ENCODE results near the gene B4GALT5. TPM values are rescaled to one million over a fixed set of nuclear protein-coding genes. Genes with fewer than 3 reads are reported as not detected.

Gene B4GALT5
- polyA plus RNA-seq, 3 donors, result 2.4 to 18.3 (median 2.7) TPM

- H3K27ac ChIP-seq (ENCODE audit: low read depth in 1 of 2, low read length in 2 of 2), result peak overlapping the region in 1 of 2 donors; percentile 80
- no peaks in the 10 kb centered on the region for H3K36me3 ChIP-seq (replicated peaks in 1 of 2; ENCODE audit: control insufficient read depth in 1 of 2, insufficient read depth in 2 of 2, low read length in 2 of 2)
- H3K27ac Mint-ChIP-seq, result peak overlapping the region; percentile 14 to 97 (median 92)
- no peak overlapping the region for H3K4me3 Mint-ChIP-seq
- H4K20me1 ChIP-seq (ENCODE audit: insufficient read depth, low read length), result peaks cover 93% of the 10 kb centered on the region
- peaks cover 57 to 63% of the 10 kb centered on the region in 2 donors for H3K4me1 ChIP-seq (ENCODE audit: control insufficient read depth in 1 of 2, insufficient read depth in 2 of 2, low read length in 2 of 2)
- peaks cover 0 to 2% (median 0%) of the 10 kb centered on the region in 3 donors for H3K27me3 Mint-ChIP-seq (ENCODE audit: low read depth in 3 of 3)
- peaks cover 3 to 8% of the 10 kb centered on the region in 2 donors for H3K36me3 Mint-ChIP-seq
- TF ChIP-seq CTCF (IDR thresholded peaks at IDR 0.05), result no peak
- H3K9me3 Mint-ChIP-seq, result peaks cover 0 to 3% (median 0%) of the 10 kb centered on the region in 7 donors
- H3K9ac ChIP-seq (ENCODE audit: insufficient read depth, low read length, poor library complexity, severe bottlenecking), result no peak overlapping the region
- no peak overlapping the region for H3K4me2 ChIP-seq (replicated peaks; ENCODE audit: extremely low read depth, low read length, poor library complexity, severe bottlenecking)
- no peaks in the 10 kb centered on the region for H3K27me3 ChIP-seq (ENCODE audit: control insufficient read depth in 2 of 2, insufficient read depth in 2 of 2, low read length in 2 of 2)
- intact Hi-C loops (cut with micrococcal nuclease), result loop anchor here (5.0 kb wide), 1 partner anchor 37 kb away; the partner anchor contains the start of gene B4GALT5 (in 2 of the 2)
- peaks cover 99% of the 10 kb centered on the region for H3K79me2 ChIP-seq (ENCODE audit: insufficient read depth, low read length)
- H2AFZ ChIP-seq (ENCODE audit: insufficient read depth, low read depth, low read length, poor library complexity, severe bottlenecking), result no peak overlapping the region
- WGBS (ENCODE audit: insufficient coverage), result 38% methylated on average over 1 of the region's 9 CpGs
- DNase-seq, result no peak
- no peaks in the 10 kb centered on the region for H3K9me3 ChIP-seq (replicated peaks in 1 of 2; ENCODE audit: control insufficient read depth in 1 of 2, insufficient read depth in 1 of 2, low read length in 2 of 2)
- H3K4me3 ChIP-seq (replicated peaks in 1 of 3; ENCODE audit: low read depth in 2 of 3, low read length in 3 of 3), result no peak overlapping the region
- H3K4me1 Mint-ChIP-seq, result peaks cover 73% of the 10 kb centered on the region
These were observed 38.1 kb downstream of the B4GALT5 start for GRCh38 chr20:49675368-49676151.

DNA sequence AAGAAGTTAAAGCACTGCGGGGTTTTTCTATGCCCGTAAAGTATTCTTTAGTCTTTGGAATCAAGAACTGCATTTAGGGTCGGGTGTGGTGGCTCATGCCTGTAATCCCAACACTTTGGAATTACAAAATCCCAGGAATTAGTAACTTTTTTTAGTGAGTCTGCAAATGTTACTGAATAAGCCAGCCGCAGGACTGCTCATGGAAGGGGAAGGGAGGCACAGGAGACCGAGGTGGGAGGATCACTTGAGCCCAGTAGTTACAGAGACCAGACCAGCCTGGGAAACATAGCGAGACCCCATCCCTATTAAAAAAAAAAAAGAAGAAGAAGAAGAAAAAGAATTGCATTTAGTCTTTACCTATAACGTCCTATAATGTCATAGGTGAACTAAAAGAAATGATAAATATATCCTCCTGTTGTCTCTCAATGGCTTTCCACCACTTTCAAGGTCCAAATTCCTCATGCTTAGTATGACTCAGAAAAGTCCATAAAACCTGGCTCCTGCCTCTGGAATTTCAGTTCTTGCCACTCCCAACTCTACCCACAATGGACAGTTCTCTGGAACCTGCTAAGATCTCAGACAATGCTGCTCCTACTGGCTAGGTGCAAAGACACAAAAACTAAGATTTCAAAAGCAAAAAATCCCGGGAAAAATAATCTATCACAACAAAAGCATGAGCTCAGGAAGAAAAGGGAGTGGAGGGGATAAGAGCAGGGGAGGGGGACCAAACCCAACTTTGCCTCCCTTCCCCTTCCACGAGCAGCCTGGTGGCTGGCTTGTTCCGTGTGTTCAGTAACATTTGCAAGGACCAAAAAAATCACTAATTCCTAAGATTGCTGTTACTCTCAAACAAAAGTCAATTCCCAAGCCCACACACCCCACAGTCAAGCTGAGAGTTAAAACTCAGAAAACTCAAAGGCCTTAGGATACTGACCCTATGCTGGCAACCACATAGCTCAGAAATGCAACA is 39.0 kb downstream of the B4GALT5 start:
- H3K27ac Mint-ChIP-seq, result peak overlapping the region in 5 of 7 donors; percentile 18 to 91 (median 37)
- peaks cover 0 to 2% (median 0%) of the 10 kb centered on the region in 3 donors for H3K27me3 Mint-ChIP-seq (ENCODE audit: low read depth in 3 of 3)
- no peak overlapping the region for H3K4me2 ChIP-seq (replicated peaks; ENCODE audit: extremely low read depth, low read length, poor library complexity, severe bottlenecking)
- peaks cover 3 to 8% of the 10 kb centered on the region in 2 donors for H3K36me3 Mint-ChIP-seq
- H3K4me1 ChIP-seq (ENCODE audit: control insufficient read depth in 1 of 2, insufficient read depth in 2 of 2, low read length in 2 of 2), result peaks cover 55 to 63% of the 10 kb centered on the region in 2 donors
- no peak for DNase-seq
- peaks cover 93% of the 10 kb centered on the region for H4K20me1 ChIP-seq (ENCODE audit: insufficient read depth, low read length)
- H3K9me3 ChIP-seq (replicated peaks in 1 of 2; ENCODE audit: control insufficient read depth in 1 of 2, insufficient read depth in 1 of 2, low read length in 2 of 2), result no peaks in the 10 kb centered on the region
- H3K27ac ChIP-seq (ENCODE audit: low read depth in 1 of 2, low read length in 2 of 2), result peak overlapping the region in 1 of 2 donors; percentile 80
- WGBS (ENCODE audit: insufficient coverage), result no CpG with 5 or more reads among the region's 10 CpGs
- no peak overlapping the region for H3K4me3 ChIP-seq (replicated peaks in 1 of 3; ENCODE audit: low read depth in 2 of 3, low read length in 3 of 3)
- H3K79me2 ChIP-seq (ENCODE audit: insufficient read depth, low read length), result peaks cover 99% of the 10 kb centered on the region
- intact Hi-C loops (cut with micrococcal nuclease), result loop anchor here (5.0 kb wide), 1 partner anchor 38 kb away; the partner anchor contains the start of gene B4GALT5 (in 2 of the 2)
- H3K36me3 ChIP-seq (replicated peaks in 1 of 2; ENCODE audit: control insufficient read depth in 1 of 2, insufficient read depth in 2 of 2, low read length in 2 of 2), result no peaks in the 10 kb centered on the region
- TF ChIP-seq CTCF (IDR thresholded peaks at IDR 0.05), result no peak
- H3K4me3 Mint-ChIP-seq, result no peak overlapping the region
- peaks cover 75% of the 10 kb centered on the region for H3K4me1 Mint-ChIP-seq
- H3K27me3 ChIP-seq (ENCODE audit: control insufficient read depth in 2 of 2, insufficient read depth in 2 of 2, low read length in 2 of 2), result no peaks in the 10 kb centered on the region
- no peak overlapping the region for H2AFZ ChIP-seq (ENCODE audit: insufficient read depth, low read depth, low read length, poor library complexity, severe bottlenecking)
- H3K9me3 Mint-ChIP-seq, result peaks cover 0 to 3% (median 0%) of the 10 kb centered on the region in 7 donors
- H3K9ac ChIP-seq (ENCODE audit: insufficient read depth, low read length, poor library complexity, severe bottlenecking), result no peak overlapping the region

Data from CD14-positive monocyte (primary cell).